SIG-M5 treated with dmso at 0.1 percent for 504 hours (cell line): ENCODE measurements around the gene ANKRD31.
A peak's percentile ranks its signal among the peaks of the same experiment; 100 is the strongest.
"Not testable (repeated sequence)": the region's sequence is repeated elsewhere in the genome, so short reads cannot be mapped to it uniquely, and the experiment has no call there.

Source experiments
- DNase-seq: peaks from one replicate; lab custom pipeline; 2025; ENCODE audit not compliant: unreplicated experiment; lab: John Stamatoyannopoulos, UW

The ANKRD31 gene

GRCh38 chr5:75225506-75225905 lies 11.2 kb downstream of the ANKRD31 start:
- DNase-seq = no peak

GRCh38 chr5:75220787-75221186 lies 15.9 kb downstream of the ANKRD31 start:
- DNase-seq = not testable (repeated sequence)

- no peak for DNase-seq
Measured at GRCh38 chr5:75214928-75215327, 21.8 kb downstream of the ANKRD31 start.

GRCh38 chr5:75214409-75214808 lies 22.3 kb downstream of the ANKRD31 start:
- no peak for DNase-seq

GRCh38 chr5:75203604-75204003 lies 33.1 kb downstream of the ANKRD31 start:
- DNase-seq = no peak

GRCh38 chr5:75202935-75203334 lies 33.7 kb downstream of the ANKRD31 start:
- DNase-seq = no peak

GRCh38 chr5:75200776-75201175 lies 35.9 kb downstream of the ANKRD31 start:
- DNase-seq = no peak

- DNase-seq = no peak
Measured at GRCh38 chr5:75199946-75200345, 36.7 kb downstream of the ANKRD31 start.

- no peak for DNase-seq
Measured at GRCh38 chr5:75199071-75199470, 37.6 kb downstream of the ANKRD31 start.

- no peak for DNase-seq
Measured at GRCh38 chr5:75197745-75198144, 38.9 kb downstream of the ANKRD31 start.

GRCh38 chr5:75192804-75193203 lies 43.9 kb downstream of the ANKRD31 start:
- no peak for DNase-seq

GRCh38 chr5:75192264-75192663 lies 44.4 kb downstream of the ANKRD31 start:
- DNase-seq = no peak

- DNase-seq = no peak
Measured at GRCh38 chr5:75190227-75190626, 46.5 kb downstream of the ANKRD31 start.

- DNase-seq = no peak
Measured at GRCh38 chr5:75189353-75189752, 47.3 kb downstream of the ANKRD31 start.

GRCh38 chr5:75185763-75186162 lies 50.9 kb downstream of the ANKRD31 start:
- no peak for DNase-seq

GRCh38 chr5:75176009-75176408 lies 60.7 kb downstream of the ANKRD31 start:
- not testable (repeated sequence) for DNase-seq

GRCh38 chr5:75174872-75175271 lies 61.8 kb downstream of the ANKRD31 start:
- DNase-seq = not testable (repeated sequence)

- DNase-seq = no peak
Measured at GRCh38 chr5:75169516-75169915, 67.2 kb downstream of the ANKRD31 start.

- no peak for DNase-seq
Measured at GRCh38 chr5:75168026-75168735, 68.5 kb downstream of the ANKRD31 start.

- DNase-seq = peak; percentile 11
Measured at GRCh38 chr5:75167345-75167744, 69.3 kb downstream of the ANKRD31 start.

GRCh38 chr5:75161508-75161907 lies 75.2 kb downstream of the ANKRD31 start:
- not testable (repeated sequence) for DNase-seq

- peak; percentile 8 for DNase-seq
Measured at GRCh38 chr5:75156585-75156984, 80.1 kb downstream of the ANKRD31 start.

- no peak for DNase-seq
Measured at GRCh38 chr5:75152860-75153259, 83.8 kb downstream of the ANKRD31 start.
